ENCODE measurements around the gene DVL1.

Gene DVL1

DNA sequence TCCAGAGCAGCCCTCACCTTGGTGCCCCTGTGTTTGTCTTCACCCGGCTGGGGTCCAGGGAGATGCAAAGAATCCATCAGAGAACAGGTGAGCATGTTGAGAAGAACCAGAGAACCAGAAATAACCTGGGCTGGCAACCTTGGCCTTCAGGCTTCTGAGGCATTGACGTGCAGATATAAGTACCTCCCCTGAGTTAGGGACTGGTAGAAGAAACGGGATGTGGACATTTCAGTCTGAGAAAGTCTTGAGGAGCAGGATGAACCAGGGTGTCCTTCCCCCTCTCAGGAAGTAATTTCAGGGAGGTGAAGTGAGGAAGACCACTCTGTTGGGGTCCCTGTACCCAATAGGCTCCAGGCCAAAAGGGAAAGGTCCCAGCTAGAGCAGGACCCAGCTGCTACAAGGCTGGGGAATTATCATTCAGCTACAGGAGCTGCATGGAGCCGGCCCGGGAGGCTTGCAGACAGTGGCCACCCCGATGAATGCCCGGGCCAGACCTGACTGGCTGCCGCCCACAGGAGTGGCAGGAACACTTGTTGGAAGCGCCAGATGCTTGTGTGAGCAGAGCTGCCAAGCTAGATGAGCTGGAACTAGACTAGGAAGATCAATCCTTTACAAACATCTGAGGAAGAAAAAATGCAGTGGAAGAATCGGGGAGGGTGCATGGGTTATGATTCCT is 27.5 kb upstream of the DVL1 start:
- Histone ChIP-seq H3K27ac (no peak overlapping the region), H3K4me3 (ENCODE audit: low read depth, low read length) (no peak overlapping the region)

DNA sequence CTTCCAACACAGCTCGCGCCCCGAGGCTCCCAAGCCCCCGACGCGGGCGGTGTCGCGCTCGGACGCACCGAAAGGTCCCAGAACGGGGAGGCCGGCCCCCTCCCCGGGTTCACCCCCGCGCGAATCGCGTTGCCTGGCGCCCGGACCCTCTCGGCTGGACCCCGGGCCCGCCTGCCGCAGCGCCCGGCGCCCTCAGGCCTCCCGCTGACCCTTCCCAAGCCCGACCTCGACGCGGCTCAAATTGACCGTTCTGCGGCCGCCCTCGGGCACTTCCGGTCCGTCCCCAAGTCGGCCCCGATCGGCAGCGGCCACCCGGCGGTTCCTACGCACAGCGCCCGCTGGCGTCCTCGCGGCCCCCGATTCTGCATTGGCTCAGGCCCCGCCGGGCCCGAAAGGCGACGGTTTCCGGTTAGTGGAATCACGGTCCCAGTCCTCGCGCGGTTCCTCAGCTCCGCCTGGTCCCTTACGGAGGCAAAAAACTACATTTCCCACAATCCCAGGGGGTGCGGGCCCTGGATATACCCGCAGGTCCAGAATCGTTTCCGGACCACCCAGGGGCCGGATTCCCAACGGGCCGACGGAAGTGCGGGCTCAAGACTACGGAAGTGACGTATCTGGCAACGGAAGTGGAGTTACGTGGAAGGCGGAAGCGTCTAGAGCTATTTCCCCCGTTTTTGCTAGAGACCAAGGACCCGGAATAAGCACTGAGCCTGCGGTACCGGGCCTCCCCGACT is 25.9 kb upstream of the DVL1 start, which contains the start of gene AURKAIP1:
AURKAIP1 (minus strand) TSS at position 279 of the 734 bp plus-strand sequence. CDS start 451 bp downstream, outside the sequence.
- DNase-seq: peak; percentile 98
- Histone ChIP-seq H3K36me3 (peaks cover 39% of the 10 kb centered on the region), H3K9me3 (ENCODE audit: severe bottlenecking) (no peaks in the 10 kb centered on the region), H3K27me3 (ENCODE audit: insufficient read depth, low read depth, severe bottlenecking) (no peaks in the 10 kb centered on the region), H3K4me3 (ENCODE audit: low read depth, low read length) (peak within 1 kb of the TSS; percentile 93), H3K27ac (peak within 1 kb of the TSS; percentile 92)
- TF ChIP-seq, protein P1, sequence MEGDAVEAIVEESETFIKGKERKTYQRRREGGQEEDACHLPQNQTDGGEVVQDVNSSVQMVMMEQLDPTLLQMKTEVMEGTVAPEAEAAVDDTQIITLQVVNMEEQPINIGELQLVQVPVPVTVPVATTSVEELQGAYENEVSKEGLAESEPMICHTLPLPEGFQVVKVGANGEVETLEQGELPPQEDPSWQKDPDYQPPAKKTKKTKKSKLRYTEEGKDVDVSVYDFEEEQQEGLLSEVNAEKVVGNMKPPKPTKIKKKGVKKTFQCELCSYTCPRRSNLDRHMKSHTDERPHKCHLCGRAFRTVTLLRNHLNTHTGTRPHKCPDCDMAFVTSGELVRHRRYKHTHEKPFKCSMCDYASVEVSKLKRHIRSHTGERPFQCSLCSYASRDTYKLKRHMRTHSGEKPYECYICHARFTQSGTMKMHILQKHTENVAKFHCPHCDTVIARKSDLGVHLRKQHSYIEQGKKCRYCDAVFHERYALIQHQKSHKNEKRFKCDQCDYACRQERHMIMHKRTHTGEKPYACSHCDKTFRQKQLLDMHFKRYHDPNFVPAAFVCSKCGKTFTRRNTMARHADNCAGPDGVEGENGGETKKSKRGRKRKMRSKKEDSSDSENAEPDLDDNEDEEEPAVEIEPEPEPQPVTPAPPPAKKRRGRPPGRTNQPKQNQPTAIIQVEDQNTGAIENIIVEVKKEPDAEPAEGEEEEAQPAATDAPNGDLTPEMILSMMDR (IDR thresholded peaks at IDR 0.05; ENCODE audit: low read depth, low read length): no peak

More for the DNA sequence above, 27.5 kb upstream of the DVL1 start:
- Histone ChIP-seq H3K9me3 (ENCODE audit: severe bottlenecking) (no peaks in the 10 kb centered on the region), H3K27me3 (ENCODE audit: insufficient read depth, low read depth, severe bottlenecking) (no peaks in the 10 kb centered on the region), H3K36me3 (peaks cover 34% of the 10 kb centered on the region)
- TF ChIP-seq, protein P1 (IDR thresholded peaks at IDR 0.05; ENCODE audit: low read depth, low read length): no peak
- DNase-seq: no peak

DNA sequence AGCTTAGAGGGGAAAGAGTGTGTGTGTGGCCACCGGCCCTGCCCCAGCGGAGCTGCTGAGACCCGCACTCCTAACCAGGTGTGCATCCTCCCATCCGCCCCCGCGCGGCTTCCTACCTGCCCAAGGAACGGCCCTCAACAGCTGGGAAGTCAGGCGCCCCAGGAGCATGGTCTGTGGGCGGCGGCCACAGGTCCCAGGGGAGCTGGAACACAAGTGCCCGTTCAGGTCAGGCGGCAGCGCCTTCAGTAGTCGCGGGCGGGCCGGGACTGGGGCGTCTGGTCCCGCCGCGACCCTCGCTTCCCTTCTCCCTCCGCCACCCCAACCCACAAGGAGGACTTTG is 25.3 kb upstream of the DVL1 start:
- Histone ChIP-seq H3K27me3 (ENCODE audit: insufficient read depth, low read depth, severe bottlenecking) (no peaks in the 10 kb centered on the region), H3K4me3 (ENCODE audit: low read depth, low read length) (peak overlapping the region; percentile 93), H3K36me3 (peaks cover 39% of the 10 kb centered on the region), H3K9me3 (ENCODE audit: severe bottlenecking) (no peaks in the 10 kb centered on the region), H3K27ac (peak overlapping the region; percentile 92)
- no peak for DNase-seq
- TF ChIP-seq, protein P1 (IDR thresholded peaks at IDR 0.05; ENCODE audit: low read depth, low read length): no peak

DNA sequence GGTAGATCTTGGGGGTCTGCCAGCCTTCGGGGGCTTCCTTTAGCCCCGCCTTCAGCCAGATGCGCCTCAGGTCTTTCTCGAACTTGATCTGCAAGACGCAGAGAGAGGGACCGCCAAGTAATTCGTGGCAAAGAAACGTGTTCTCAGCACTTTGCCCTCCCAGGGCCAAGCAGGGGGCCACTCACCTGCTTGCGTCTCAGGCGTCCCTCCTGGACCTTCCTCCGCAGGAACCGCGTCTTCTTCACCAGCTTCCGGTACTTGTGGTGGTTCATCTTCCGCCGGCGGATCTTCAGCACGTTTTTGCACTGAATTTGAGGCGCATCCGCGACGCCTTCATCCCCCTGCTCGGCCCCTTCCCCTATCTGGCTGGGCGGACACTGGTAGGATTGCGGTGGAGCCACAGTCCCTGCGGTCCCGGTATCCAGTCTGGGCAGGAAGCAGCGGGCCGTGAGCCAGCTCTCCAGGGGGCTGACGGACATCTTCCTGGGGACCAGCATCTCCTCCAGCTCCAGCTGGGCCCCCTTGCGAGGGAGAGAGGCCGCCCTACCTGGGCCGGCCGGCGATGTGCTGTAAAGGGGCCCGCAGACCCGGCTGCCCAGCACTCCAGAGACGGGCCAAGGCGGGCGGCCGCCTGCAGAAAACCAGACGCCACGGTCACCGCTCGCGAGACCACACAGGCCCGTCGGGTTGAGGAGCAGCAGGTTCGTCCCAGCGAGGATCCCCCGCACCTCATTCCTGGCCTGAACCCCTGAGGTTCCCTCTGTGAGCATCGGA is 24.8 kb upstream of the DVL1 start:
- Histone ChIP-seq H3K36me3 (peaks cover 39% of the 10 kb centered on the region), H3K4me3 (ENCODE audit: low read depth, low read length) (peak overlapping the region; percentile 93), H3K9me3 (ENCODE audit: severe bottlenecking) (no peaks in the 10 kb centered on the region), H3K27me3 (ENCODE audit: insufficient read depth, low read depth, severe bottlenecking) (no peaks in the 10 kb centered on the region), H3K27ac (peak overlapping the region; percentile 92)
- no peak for DNase-seq
- TF ChIP-seq, protein P1 (IDR thresholded peaks at IDR 0.05; ENCODE audit: low read depth, low read length): no peak

- no peak overlapping the region for H3K27ac ChIP-seq
Measured at GRCh38 chr1:1373051-1373814, 24.0 kb upstream of the DVL1 start.

More at GRCh38 chr1:1373051-1373814, 24.0 kb upstream of the DVL1 start:
- Histone ChIP-seq H3K36me3 (peaks cover 39% of the 10 kb centered on the region), H3K27me3 (ENCODE audit: insufficient read depth, low read depth, severe bottlenecking) (no peaks in the 10 kb centered on the region), H3K9me3 (ENCODE audit: severe bottlenecking) (no peaks in the 10 kb centered on the region), H3K4me3 (ENCODE audit: low read depth, low read length) (no peak overlapping the region)
- TF ChIP-seq, protein P1 (IDR thresholded peaks at IDR 0.05; ENCODE audit: low read depth, low read length): no peak
- DNase-seq: no peak
